HG02885 (cell line): Measurements from ENCODE around the gene GNAI1.

Experiments
- ATAC-seq: cut with Tn5 transposase; IDR thresholded peaks from one replicate; pipeline ENCODE4 v1.9.1; 2021; ENCODE audit warnings: mild to moderate bottlenecking; ENCODE audit not compliant: unreplicated experiment, poor library complexity

Gene GNAI1

DNA sequence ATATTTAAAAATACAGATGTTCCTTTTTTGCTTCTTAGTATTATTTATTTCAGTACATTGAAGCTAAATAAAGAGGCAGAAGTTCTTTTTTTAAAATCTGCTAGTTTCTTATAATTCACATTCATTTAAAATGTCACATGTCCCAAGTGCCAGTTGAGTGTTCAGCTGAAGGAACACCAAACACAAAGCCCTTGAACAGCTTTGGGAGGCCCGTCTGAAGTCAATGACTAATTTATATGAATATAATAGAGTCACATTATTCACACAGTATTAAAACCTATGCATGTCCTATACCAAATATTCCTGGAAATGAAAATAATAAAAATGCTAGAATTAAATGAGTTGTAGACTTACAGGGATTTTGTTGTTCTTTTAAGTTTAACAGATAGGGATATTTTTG is 70.3 kb downstream of the GNAI1 start:
- ATAC-seq: no peak

DNA sequence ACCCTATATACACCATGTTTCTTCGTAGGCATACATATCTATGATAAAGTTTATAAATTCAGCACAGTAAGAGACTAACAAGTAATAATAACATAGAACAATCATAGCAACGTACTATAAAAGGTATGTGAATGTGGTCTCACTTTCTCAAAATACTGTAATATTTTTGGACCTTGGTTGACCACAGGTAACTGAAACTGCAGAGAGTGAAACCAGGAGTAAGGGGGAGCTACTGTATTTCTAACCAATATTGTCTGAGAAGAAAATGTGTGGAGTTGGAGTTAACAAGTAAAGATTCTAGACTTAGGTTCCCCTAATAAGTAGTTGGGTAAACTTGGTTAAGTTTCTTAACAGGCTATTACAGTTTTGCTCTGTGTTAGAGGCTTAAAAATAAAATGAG is 72.1 kb downstream of the GNAI1 start:
- peak; percentile 79 for ATAC-seq

DNA sequence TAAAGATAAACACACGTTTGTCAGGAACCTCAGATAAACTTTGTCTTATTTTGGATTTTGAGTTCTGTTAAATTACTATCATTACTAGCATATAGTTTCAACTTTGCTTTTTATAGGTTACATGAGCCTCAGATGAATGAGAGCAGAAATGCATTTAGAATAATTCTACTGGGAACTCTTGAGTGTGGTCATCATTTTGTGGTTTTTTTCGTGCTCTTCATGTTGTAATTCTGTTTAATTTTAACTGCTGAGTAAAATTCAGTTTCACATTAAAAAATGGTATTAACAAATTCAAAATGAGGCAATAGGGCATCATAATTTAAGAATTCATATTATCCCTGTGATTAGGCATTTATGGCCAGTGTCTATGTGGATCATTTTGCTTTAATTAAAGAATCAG is 72.9 kb downstream of the GNAI1 start:
- no peak for ATAC-seq

DNA sequence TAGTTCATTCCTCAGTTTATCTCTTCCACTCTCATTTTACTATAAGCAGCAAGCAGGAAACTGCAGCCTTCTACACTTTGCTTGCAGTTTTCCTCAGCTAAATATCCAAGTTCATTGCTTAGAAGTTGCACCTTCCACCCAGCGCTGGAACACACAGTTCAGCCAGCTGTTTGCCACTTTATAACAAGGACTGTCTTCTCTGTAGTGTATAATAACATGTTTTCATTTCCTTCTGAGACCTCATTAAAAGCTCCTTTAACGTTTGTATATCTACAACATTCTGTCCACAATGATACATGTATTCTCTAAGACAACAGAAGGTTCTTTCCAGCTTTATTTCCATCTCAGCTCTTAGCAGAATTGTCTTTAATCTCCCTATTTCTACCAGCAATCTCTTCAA is 74.1 kb downstream of the GNAI1 start:
- no peak for ATAC-seq

DNA sequence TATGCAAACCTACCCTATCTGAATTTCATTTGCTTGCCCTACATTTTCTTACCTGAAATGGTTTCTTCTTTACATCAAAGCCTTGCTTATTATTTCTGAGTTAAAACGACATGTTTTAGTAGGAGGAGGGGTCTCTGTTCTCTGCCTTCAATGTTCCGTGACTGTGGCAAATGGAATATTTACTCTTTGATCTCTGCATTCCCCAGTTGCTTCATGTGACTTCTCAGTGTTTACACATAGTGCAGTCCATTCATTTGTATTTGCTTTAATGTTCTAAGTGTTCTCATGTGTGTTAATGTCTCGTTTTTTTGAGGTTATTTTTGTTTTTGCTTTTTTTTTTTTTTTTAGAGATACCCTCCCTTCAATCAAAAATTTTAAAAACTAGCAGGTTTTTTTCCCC is 75.8 kb downstream of the GNAI1 start:
- no peak for ATAC-seq

DNA sequence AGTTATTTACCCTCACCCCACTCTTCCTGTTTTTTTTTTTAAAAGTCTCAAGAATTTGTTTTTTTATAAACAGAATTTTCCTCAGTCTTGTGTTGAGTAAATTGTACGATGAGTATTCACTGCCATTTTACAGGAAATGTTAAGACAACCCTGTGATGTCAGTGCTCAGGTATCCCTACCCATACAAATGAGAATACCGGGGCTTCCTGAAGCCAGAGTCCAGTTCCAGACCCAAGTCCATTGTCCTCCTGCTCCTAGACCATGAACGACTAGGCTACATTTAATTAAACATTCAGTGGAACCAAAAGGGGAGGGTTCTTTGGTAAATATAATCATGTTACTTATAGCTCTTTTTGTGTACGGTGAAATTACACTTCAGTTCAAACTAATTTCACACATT is 79.2 kb downstream of the GNAI1 start:
- no peak for ATAC-seq

DNA sequence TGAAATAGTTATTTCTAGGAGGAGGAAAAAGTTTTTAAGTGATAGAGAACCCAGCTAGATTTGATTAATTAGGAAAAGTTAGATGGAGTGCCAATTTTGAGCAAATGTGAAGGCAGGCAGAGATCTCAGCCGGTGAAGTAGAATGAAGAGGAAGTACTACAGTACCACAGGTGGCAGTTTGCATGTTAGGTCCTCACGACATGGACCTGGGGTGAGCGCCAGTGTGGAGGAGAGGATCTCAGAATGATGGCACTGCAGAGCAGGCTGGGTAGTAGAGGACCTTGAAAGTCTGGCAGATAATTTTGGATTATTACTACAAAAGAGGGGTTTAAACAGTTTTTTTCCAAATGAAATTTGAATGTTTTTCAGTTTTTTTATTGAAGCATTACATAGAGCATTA is 81.1 kb downstream of the GNAI1 start:
- ATAC-seq: no peak

DNA sequence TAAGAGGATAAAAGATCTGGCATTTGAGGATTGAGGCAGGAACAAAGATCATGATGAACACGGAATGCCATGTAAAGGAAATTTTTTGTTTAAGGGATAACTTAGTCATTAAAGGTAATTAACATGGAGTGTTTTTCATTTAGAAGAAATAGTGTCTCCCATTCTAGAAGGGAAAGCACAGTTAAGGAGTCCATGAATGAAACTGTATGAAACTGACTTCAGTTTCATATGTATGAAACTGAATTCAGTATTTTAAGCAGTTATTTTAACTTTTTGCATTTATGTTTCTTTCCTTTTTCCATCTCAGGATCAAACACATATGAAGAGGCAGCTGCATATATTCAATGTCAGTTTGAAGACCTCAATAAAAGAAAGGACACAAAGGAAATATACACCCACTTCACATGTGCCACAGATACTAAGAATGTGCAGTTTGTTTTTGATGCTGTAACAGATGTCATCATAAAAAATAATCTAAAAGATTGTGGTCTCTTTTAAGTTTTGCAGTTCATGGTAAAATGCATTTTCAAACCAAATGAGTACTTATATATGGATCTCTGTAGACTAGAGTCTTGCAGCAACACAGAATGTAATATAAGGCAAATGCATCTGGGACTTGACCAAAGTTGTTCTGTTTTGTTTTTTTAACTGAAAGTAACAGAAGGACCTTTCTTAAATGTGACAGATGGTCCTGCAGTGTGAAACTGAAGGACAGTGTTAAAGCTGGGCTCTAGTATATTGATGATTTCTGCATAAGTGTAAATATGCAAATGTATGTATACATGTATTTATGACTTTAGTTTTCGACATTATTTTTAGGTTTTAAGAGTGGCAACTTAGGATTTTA is 82.6 kb downstream of the GNAI1 start:
- no peak for ATAC-seq

DNA sequence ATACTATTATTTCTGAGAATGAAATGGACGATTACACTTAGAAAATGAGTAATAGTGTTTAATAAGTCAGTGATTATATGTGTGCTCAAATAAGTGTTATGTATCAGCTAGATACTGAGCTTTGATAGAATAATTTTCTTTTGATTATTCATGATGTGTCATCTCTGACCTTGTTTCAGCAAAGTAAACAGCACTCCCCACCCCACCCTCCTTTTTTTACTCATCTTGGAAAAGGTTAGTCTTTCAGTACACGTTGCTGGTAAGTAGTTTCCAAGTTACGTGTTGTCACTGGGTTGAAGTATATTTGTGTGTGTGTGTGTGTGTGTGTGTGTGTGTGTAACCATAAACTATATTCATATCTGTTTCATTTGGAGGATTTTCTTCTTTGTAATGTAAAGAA is 84.1 kb downstream of the GNAI1 start:
- ATAC-seq: no peak

DNA sequence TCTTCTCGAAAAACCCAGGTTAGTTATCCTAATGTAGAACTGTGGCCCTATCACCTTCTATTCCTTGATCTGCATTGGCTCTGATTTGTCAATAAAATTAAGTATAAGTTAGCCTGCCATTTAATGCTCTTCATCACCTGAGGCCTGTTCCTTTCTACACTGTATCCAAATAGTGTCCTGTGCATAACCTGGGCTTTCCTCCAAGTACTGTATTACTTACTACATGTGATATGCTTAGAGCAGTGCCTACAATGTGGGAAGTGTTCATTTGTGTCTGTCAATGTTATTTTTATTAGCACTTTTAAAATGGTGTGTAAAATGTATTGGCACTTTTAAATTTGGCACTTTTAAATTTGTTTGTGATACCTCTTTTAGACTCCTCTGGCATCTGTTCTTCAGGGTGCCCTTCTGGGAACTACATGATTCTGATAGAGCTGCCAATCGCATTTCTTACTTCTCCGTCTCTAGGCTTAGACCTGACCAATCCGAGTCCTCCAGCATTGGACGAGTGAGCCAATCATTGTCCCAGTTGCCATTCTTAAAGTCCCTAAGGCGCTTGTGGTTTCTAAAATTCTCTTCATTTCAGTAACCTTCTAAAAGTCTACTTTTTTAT is 85.5 kb downstream of the GNAI1 start:
- no peak for ATAC-seq

DNA sequence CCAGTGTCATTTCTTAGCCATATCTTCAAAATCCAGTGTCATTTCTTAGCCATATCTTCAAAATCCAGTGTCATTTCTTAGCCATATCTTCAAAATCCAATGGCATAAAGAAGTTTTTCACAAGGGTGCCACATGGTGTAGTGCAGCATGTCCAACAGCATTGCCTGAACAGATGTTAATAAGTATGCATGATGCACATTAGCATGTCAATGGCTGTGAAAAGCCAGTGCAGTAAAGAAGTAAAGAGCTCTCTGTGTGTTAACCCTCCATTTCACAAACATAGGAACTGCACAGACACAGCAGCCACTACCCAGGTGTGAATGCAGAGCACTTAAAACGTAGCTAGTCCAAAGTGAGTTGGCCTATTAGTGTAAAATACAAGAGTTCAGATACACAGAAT is 89.8 kb downstream of the GNAI1 start:
- no peak for ATAC-seq

DNA sequence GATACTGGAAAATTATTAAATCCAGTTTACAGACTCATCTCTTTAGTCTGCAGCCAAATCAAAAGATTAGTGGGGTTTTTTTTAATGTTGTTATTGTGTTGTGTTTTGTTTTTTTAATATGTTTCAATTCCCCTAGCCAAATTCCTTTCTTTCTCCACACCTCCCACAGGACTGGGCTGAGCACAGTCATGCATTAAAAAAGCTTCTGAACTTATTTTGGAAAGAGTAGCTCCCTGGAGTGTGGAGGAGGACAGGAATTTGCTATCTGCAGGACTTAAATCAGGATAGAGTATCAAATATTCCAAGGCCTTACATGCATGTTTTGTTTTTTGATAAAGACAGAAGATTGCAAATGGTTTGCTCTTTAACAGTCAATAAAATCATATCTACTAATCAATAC is 90.7 kb downstream of the GNAI1 start:
- ATAC-seq: no peak

DNA sequence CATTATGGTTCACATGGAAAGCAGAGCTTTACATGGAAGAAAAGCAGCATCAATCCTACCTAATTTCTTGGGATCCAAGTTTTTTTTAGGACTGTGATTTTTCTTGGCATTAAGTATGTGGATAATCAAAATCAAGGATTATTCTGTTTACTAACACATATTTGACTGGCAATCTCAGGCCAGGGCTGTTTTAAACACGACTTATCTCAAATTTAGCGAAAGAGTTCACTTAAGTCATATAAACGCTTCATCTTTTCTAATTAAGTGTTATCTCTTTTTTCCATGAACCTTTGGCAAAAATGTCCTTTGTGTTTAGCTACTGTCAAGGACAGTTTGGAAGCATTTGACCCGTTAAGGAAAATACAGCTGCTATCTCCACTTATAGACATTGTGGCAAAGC is 92.0 kb downstream of the GNAI1 start:
- ATAC-seq: no peak

DNA sequence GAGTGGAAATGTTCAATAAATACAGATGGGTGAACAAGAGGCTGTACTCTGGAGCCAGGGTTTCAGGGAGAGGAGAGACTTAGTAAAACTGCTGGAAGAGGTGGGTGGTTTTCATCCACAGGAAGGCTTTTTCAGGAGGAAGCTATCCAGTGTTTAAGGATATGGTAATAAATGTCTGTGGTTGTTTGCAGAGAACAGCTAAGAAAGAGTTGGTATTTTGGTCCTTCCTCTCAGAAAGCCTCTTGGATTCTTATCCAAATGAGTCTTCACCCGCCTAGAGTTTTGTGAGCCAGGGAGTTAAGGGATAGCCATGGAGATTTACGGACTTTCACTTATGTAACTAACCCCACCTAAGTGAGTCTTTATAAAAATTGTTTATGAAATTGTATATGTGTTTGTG is 95.7 kb downstream of the GNAI1 start:
- ATAC-seq: no peak

DNA sequence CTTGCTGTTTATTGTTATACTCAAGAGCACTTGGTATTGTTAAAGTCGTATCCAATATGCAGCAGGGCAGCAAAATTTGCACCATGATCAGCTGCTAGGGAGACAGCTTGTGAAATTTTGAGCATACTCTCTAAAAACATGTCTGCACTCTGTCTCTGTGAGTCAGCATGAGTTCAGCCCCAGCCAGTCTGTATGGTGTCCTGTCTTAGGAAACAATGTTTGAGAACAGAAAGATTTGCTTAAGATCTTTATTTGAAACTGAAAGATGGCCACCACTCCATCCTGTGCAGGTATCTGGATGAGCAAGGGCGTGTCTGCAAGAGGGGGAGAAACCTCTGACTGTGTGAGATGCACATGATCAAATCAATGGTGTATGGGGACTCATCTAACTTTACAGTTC is 97.1 kb downstream of the GNAI1 start:
- no peak for ATAC-seq

DNA sequence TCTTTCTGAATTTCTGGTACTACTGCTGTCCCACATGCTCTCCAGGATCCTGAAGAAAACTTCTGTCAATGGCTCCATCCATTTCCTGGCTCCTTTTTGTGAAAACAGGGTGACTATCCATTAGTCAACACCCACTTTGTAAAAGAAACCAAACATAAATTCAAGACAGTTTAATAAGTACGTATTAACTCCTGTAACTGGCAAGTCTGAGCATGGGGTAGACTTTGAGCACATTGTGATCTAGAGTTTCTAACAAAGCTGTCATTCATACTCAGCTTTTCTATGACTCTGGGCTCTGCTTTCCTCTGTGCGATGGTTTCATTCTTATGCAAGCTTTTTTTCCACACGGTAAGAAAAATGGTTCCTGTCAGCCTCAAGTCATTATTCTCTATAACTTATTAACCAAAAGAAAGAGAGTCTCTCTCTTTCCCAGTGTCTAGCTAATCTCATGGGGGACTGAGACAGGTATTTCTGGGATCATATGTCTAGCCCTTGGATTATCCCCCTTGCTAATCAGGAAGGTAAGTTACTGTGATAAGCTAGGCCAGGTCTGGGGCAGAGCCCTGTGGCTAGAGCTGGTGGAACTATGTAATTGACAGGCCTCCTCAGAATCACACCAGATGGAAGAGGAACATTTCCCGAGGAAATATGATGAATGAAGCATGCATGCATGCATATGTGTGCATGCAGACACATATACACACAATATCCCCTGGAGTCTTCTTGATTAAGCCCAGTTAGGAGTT is 98.5 kb downstream of the GNAI1 start:
- ATAC-seq: no peak

DNA sequence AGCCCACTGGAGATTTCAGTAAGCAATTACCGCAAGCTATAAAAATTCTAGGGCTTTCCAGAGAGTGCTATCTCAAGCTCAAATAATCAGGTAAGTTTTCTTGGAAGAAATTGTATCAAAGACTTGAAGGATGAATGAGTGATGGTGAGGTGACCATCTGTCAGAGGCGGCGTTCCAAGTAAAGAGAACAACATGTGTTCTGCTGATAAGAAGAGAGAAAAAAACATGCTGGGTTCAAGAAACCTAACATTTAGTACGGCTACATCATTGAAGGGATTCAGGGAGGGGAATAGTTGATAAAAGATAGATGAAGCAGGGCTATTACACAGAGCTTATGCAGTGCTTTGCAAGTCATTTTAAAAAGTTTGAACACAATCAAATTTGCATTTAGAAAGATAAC is 100.7 kb downstream of the GNAI1 start:
- no peak for ATAC-seq

DNA sequence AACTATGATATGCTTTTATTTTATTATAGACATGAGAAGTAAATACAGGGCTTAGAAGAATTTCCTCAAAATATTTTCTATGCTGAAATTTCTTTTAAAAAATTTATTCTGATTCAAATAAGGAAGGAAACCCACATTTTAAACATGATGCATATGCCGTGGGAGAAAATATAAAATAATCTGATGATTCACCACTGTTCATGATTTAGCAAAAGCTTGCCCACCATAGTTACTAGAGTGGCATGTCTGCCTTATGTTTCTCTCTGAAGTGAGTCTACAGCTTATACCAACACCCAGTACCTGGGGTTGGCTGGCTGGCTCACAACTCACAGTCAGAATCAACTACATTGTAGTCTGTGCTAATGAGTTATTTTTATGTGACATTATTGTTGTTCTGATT is 102.0 kb downstream of the GNAI1 start:
- no peak for ATAC-seq

DNA sequence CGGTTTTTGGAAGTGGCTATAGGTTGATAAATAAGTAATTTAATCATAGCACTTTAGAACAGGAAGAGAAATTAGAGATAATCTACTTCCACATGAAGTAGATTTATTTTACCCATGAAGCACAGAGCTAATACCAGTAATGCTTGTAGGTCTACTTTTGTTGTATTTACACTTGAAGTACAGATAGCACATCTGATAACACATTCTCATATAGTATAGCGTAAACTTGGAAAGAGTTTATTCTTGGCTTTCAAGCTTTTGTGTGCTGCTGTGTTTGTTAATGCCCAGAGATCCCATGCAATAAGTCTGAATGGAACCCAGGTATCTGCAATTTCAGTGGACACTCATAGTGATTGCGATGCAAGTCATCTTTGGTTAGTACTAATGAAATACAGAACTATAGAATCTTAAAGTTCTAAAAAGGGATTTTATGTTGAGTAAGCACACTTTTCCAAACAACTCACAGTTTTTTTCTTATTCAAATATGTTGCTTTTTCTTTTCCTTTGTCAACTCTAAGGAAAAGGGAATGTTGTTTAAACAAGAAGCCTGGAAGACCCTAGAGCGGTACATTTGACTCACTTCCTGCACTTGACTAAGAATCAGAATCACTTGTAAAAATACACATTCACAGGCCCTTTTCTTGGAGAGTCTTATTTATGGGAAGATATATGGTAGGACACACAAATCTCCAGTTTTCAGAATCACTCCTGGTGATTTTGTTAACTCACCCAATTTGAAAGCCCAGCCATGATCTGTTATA is 105.8 kb downstream of the GNAI1 start:
- no peak for ATAC-seq

DNA sequence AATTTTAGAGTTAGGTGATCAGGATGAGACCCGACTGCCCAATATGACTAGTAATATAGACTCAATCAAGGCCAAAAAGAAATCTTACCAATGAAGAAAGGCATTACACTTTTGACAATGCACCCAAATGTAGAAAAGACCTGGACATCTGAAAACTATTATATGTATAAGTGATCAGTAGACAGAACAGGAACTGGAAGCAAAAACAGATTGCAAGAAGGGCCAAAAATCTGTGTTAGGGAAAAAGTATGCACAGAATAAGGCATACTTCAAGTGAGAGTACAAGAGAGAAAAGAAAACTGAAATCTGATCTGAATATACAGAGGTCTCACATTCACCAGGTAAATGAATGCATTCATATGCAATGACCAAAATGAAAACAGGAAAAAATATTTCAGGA is 107.0 kb downstream of the GNAI1 start:
- ATAC-seq: no peak

DNA sequence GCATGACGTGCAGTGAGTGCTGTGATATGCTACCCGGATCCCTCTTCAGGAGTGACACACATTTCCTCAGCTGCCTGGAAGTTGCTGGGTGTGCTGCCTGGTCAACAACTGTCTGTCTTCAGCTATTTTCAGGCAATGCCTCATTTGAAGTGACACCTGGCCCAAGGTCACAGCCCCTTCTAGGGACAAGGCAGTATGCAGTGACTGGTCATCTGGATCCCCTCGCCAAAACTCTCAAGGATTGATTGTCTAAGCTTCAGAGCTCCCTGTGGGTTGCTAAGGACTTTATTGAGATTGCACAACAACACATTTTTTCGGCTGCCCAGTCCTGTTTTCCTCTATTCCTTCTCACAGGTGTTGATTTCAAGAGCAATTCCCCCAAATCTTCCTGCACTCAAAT is 108.8 kb downstream of the GNAI1 start:
- no peak for ATAC-seq
